Peyer's patch (tissue), 4 donors: ENCODE results near the gene TCEAL4.

ENCODE experiments used
- POLR2A ChIP-seq, 2 donors: fragments of 450-650 bp; IDR thresholded peaks; one replicate each; pipeline ENCODE4 v1.5.1; 2017; ENCODE audit warnings: antibody characterized with exemption in 2 of 2, mild to moderate bottlenecking in 2 of 2, moderate library complexity in 2 of 2
- TF ChIP-seq, protein P1 (sequence below), 6 experiments: fragments of 450-650 bp in 4 of 6; fragments of 200-600 bp in 2 of 6; sonication (generic) in 1 of 6; IDR thresholded peaks; one replicate each; pipeline ENCODE4 v1.5.1; 2017 to 2019; ENCODE audit warnings: antibody characterized with exemption in 6 of 6, mild to moderate bottlenecking in 3 of 6, moderate library complexity in 1 of 6

DNA sequence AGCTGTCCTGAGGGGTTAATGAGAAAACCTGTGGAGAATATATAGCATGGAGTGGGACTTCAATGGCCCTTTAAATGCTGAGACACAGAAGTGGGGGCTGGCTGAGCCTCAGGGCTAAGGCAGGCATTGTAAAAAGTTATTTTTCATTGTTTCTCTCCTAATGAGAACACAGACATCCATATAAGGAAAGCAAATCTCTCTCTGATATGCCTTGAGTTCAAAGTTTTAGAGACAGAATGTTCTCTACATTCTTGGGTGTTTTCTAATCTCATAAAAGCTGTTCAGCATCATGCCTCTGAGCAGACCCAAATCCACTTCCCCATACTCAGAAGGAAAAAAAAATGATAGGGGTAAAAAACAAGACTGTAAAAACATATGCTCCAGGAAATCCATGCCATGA lies 49.2 kb upstream of the TCEAL4 start:
- TF ChIP-seq, protein P1, sequence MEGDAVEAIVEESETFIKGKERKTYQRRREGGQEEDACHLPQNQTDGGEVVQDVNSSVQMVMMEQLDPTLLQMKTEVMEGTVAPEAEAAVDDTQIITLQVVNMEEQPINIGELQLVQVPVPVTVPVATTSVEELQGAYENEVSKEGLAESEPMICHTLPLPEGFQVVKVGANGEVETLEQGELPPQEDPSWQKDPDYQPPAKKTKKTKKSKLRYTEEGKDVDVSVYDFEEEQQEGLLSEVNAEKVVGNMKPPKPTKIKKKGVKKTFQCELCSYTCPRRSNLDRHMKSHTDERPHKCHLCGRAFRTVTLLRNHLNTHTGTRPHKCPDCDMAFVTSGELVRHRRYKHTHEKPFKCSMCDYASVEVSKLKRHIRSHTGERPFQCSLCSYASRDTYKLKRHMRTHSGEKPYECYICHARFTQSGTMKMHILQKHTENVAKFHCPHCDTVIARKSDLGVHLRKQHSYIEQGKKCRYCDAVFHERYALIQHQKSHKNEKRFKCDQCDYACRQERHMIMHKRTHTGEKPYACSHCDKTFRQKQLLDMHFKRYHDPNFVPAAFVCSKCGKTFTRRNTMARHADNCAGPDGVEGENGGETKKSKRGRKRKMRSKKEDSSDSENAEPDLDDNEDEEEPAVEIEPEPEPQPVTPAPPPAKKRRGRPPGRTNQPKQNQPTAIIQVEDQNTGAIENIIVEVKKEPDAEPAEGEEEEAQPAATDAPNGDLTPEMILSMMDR (IDR thresholded peaks at IDR 0.05) = no peak
- no peak for TF ChIP-seq POLR2A (IDR thresholded peaks at IDR 0.05)
